IPS-18c (cell line): ENCODE measurements around the gene ADAM8.
"Not testable (repeated sequence)": the region's sequence is repeated elsewhere in the genome, so short reads cannot be mapped to it uniquely, and the experiment has no call there.

ENCODE experiments used
- H3K4me3 ChIP-seq: 2 replicates; pipeline ENCODE4 v1.7.0; 2013; ENCODE audit warnings: low read depth, mild to moderate bottlenecking, low read length, moderate library complexity; ENCODE audit not compliant: insufficient read depth
- H3K9me3 ChIP-seq: one replicate; pipeline ENCODE4 v1.6.1; 2013; ENCODE audit warnings: mild to moderate bottlenecking, low read length, moderate library complexity; ENCODE audit not compliant: control insufficient read depth, insufficient read depth

The ADAM8 gene

GRCh38 chr10:133275684-133276092 lies 980 bp downstream of the ADAM8 start:
- Histone ChIP-seq H3K4me3 (no peak overlapping the region), H3K9me3 (no peaks in the 10 kb centered on the region)

- H3K9me3 ChIP-seq: no peaks in the 10 kb centered on the region
- H3K4me3 ChIP-seq: no peak overlapping the region
Measured at GRCh38 chr10:133274751-133275683, 1.7 kb downstream of the ADAM8 start.

- Histone ChIP-seq H3K9me3 (no peaks in the 10 kb centered on the region), H3K4me3 (no peak overlapping the region)
Measured at GRCh38 chr10:133273534-133274143, 3.0 kb downstream of the ADAM8 start.

GRCh38 chr10:133272964-133273420 lies 3.7 kb downstream of the ADAM8 start:
- Histone ChIP-seq H3K9me3 (no peaks in the 10 kb centered on the region), H3K4me3 (no peak overlapping the region)

GRCh38 chr10:133272301-133272963 lies 4.2 kb downstream of the ADAM8 start:
- no peak overlapping the region for H3K4me3 ChIP-seq
- H3K9me3 ChIP-seq: no peaks in the 10 kb centered on the region

- no peaks in the 10 kb centered on the region for H3K9me3 ChIP-seq
Measured at GRCh38 chr10:133271521-133272300, 5.0 kb downstream of the ADAM8 start.

GRCh38 chr10:133270773-133271297 lies 5.8 kb downstream of the ADAM8 start:
- H3K4me3 ChIP-seq: no peak overlapping the region
- no peaks in the 10 kb centered on the region for H3K9me3 ChIP-seq

More at GRCh38 chr10:133271521-133272300, 5.0 kb downstream of the ADAM8 start:
- H3K4me3 ChIP-seq: no peak overlapping the region

GRCh38 chr10:133270204-133270603 lies 6.5 kb downstream of the ADAM8 start:
- H3K4me3 ChIP-seq: no peak overlapping the region
- H3K9me3 ChIP-seq: no peaks in the 10 kb centered on the region

GRCh38 chr10:133269367-133269766 lies 7.3 kb downstream of the ADAM8 start:
- Histone ChIP-seq H3K9me3 (no peaks in the 10 kb centered on the region), H3K4me3 (no peak overlapping the region)

- Histone ChIP-seq H3K9me3 (no peaks in the 10 kb centered on the region), H3K4me3 (no peak overlapping the region)
Measured at GRCh38 chr10:133268532-133268931, 8.1 kb downstream of the ADAM8 start.

GRCh38 chr10:133267829-133268228 lies 8.8 kb downstream of the ADAM8 start:
- Histone ChIP-seq H3K4me3 (no peak overlapping the region), H3K9me3 (no peaks in the 10 kb centered on the region)

- no peaks in the 10 kb centered on the region for H3K9me3 ChIP-seq
Measured at GRCh38 chr10:133267293-133267692, 9.4 kb downstream of the ADAM8 start.

GRCh38 chr10:133266056-133266795 lies 10.4 kb downstream of the ADAM8 start:
- H3K9me3 ChIP-seq: no peaks in the 10 kb centered on the region
- no peak overlapping the region for H3K4me3 ChIP-seq

More at GRCh38 chr10:133267293-133267692, 9.4 kb downstream of the ADAM8 start:
- H3K4me3 ChIP-seq: no peak overlapping the region; the same call in 1 of the 2 replicates

- H3K4me3 ChIP-seq, H3K9me3 ChIP-seq: not testable (repeated sequence)
Measured at GRCh38 chr10:133265052-133265451, 11.6 kb downstream of the ADAM8 start.

- H3K4me3 ChIP-seq: no peak overlapping the region
Measured at GRCh38 chr10:133264461-133264860, 12.2 kb downstream of the ADAM8 start.

GRCh38 chr10:133263674-133264073 lies 13.0 kb downstream of the ADAM8 start:
- H3K9me3 ChIP-seq: no peaks in the 10 kb centered on the region

More at GRCh38 chr10:133264461-133264860, 12.2 kb downstream of the ADAM8 start:
- H3K9me3 ChIP-seq: no peaks in the 10 kb centered on the region

More at GRCh38 chr10:133263674-133264073, 13.0 kb downstream of the ADAM8 start:
- H3K4me3 ChIP-seq: no peak overlapping the region
